GM18909 (cell line): ENCODE results near the gene FOS.
"Not testable (repeated sequence)": the region's sequence is repeated elsewhere in the genome, so short reads cannot be mapped to it uniquely, and the experiment has no call there.

Experiments used
- ATAC-seq: cut with Tn5 transposase; IDR thresholded peaks from one replicate; pipeline ENCODE4 v1.9.1; 2021; ENCODE audit warnings: mild to moderate bottlenecking; ENCODE audit not compliant: unreplicated experiment, poor library complexity

The FOS gene

GRCh38 chr14:75278422-75279152, at the start of gene FOS:
TSS of gene FOS (plus strand) at chr14:75278828. CDS start at chr14:75278983, 155 bp downstream.
- peak; percentile 79 for ATAC-seq

GRCh38 chr14:75229661-75230139, 48.9 kb upstream of the FOS start:
- no peak for ATAC-seq

DNA sequence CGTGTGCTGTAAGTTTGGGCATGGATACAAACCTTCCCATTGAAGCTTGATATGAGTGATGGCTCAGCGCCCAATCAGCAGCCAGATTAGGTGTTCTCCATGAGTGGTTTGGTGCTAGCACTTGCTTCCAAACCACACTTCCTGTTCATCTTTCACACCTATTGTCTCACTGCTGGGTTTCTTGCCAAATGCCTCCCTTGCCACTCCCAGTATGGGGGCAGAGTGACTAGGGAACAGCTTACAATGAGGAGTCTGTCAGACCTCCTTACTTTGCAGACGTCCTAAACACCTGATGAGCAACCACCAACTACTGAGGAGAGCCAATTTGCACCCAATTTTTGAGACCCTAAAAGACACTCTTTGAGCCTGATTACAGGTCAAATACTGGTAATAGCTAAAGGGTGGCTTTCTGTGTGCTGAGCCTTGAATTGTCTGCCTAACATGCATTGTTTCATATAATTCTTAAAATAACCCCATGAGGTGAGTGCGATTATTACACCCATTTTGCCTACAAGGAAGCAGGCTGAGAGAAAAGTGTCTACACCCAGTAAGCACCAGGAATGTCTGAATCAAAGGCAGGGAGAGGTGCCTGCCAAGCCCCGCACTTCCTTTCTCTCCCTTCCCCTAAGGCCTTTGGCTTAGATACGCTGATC, 48.4 kb upstream of the FOS start:
- ATAC-seq = peak; percentile 77

GRCh38 chr14:75231320-75231719, 47.3 kb upstream of the FOS start:
- ATAC-seq = peak; percentile 55

DNA sequence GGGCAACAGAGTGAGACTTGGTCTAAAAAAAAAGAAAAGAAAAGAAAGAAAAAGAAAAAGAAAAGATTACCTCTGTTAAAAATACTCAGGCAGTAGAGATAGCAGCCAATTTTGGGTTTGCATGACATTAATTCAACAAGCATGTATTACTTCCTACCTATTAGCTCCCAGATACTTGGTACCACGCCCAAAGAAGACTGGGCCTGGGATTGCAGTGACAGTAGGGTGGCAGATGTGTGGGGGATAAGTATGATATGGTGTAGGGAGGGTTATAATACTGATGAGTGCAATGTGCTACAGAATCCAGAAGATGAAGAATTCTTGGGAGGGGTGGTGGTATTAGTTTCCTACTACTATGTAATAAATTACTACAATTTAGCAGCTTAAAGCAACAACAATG, 46.4 kb upstream of the FOS start:
- ATAC-seq = no peak

- no peak for ATAC-seq
Observed at GRCh38 chr14:75232597-75232996, 46.0 kb upstream of the FOS start.

DNA sequence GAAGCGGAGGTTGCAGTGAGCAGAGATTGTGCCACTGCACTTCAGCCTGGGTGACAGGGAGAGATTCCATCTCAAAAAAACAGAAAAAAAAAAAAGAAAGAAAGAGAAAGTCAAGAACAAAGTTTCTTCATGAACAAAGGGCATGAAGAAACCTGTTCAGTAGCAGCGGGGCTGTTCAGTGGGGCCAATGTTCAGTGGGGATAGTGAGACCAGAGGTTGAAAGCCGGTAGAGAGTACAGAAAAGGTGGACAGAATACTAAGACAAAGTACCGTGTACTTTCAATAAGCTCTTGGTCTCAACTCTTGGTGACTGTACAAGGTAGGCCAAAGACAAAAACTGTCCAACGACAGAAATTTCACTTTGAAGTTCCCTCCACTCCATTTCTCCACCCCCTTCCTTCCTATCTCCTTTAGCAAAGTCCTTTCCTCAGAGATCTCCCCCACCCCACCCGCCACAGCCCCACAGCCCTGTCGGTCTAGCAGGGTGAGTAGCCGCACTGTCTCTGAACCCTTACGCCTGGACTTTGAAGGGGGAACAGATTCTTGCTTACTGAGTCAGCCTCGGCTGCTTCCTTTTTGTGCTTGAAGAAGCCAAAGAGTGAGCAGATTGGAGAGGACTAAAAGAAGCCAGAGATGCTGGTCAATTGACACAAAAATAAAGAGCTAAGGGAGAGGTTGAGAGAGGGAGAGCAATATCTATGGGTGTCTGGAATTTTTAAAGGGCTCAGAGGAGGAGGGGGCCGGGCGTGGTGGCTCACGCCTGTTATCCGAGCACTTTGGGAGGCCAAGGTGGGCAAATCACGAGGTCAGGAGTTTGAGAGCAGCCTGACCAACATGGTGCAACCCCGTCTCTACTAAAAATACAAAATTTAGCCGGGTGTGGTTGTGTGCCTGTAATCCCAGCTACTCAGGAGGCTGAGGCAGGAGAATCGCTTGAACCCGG, 44.2 kb upstream of the FOS start:
- no peak for ATAC-seq

DNA sequence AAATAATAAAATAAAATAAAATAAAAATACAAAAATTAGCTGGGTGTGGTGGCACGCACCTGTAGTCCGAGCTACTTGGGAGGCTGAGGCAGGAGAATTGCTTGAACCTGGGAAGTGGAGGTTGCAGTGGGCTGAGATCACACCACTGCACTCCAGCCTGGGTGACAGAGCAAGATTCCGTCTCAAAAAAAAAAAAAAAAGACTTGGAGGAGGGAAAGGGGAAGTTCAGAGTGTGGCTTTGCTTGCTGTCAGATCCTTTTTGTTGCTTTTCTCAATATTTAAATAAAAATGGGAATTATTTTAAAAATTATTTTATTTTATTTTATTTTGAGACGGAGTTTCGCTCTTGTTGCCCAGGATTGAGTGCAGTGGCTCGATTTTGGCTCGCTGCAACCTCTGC, 43.4 kb upstream of the FOS start:
- not testable (repeated sequence) for ATAC-seq

- ATAC-seq = no peak
Observed at GRCh38 chr14:75236467-75236866, 42.2 kb upstream of the FOS start.

- ATAC-seq = no peak
Observed at GRCh38 chr14:75236901-75237419, 41.7 kb upstream of the FOS start.

DNA sequence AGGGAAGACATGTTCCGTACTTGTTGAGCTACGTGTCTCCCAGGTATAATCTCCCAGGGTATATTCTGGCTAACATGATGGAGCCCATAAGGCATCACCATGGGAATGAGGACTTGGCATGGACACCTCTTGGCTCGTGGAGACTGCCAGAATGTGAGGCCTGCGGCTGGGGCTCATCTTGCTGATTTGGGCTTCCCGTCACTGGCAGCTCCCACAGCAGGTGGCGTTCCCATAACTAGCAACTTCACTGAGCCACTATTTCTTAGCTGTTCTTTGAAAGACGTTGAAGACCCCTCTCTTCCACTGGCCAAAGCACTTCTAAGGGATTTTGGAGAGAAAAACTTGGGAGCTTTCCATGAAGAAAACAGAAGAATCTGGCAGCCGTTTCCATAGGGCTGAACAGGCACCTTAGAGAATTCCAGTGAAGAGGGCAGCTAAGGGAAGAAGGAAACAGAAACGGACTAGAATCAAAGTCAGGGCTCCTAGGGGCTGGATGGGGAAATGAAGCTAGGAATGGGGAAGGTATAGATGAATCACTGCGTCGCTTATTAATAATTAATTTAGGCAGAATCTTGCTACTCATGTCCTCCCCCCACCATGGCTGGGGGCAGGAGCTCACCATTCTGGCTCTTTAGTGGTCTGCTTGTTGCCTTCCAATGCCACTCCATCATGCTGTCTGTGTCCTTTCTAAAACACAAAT, 39.7 kb upstream of the FOS start:
- ATAC-seq = no peak

GRCh38 chr14:75240781-75241180, 37.8 kb upstream of the FOS start:
- no peak for ATAC-seq

- no peak for ATAC-seq
Observed at GRCh38 chr14:75242546-75243273, 35.9 kb upstream of the FOS start.

- no peak for ATAC-seq
Observed at GRCh38 chr14:75244121-75244520, 34.5 kb upstream of the FOS start.

- ATAC-seq = no peak
Observed at GRCh38 chr14:75246546-75247285, 31.9 kb upstream of the FOS start.

- ATAC-seq = no peak
Observed at GRCh38 chr14:75247286-75247922, 31.2 kb upstream of the FOS start.

GRCh38 chr14:75247939-75248338, 30.7 kb upstream of the FOS start:
- ATAC-seq = no peak
